HS-27A (cell line): ENCODE measurements around the gene RAPGEF2.

Experiments used
- DNase-seq: peaks from one replicate; pipeline ENCODE4 v3.0.0-alpha.2; 2012; ENCODE audit warnings: low read depth, missing footprints

RAPGEF2 gene

DNA sequence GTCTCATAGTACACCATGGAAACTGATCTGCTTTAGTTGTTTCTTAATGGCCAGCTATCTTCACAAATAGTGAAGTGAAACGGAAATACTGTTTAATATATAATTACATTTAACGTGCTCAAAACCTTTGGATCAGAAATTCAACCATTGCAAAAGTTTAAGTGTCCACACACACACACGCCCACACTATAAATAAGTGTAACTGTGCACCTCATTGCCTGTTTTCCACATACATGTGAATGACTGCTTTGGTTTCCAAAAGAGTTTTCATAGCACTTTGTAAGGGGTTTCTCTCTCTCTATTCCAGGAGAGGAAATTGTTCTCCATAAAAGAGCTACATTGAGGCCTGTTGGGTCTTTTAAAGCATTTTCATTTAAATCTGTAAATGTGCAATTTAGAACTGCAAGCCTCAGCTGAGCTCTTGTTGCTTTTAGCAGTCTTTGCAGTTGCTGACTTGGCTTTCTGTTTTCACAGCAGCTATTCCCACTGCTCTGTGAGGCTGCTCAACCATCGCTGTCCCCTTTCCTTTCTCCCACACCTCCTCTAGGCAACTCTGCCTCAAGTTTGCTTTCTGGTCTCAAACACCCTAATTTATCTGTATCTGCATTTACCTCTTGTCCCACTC lies 94.5 kb downstream of the RAPGEF2 start:
- no peak for DNase-seq

DNA sequence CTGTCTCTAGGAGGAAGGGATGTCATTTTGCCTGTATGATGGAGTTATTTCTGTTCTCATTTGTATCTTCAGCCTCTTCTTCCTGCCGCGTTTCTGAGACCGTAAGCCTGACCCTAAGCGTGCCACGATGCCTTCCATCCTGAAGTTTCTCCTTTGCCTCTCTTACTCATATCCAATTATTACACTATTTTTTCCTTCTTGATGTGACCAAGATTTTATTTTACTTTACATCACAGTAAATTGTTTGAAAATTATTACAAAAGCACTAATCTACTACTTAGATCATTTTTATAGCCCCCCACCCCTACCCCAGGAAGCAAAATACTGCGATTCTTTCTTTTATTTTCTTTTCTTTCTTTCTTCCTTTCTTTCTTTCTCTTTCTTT lies 95.0 kb downstream of the RAPGEF2 start:
- no peak for DNase-seq

- no peak for DNase-seq
These were observed 96.9 kb downstream of the RAPGEF2 start for GRCh38 chr4:159199826-159200225.

- no peak for DNase-seq
These were observed 98.3 kb downstream of the RAPGEF2 start for GRCh38 chr4:159201168-159201567.

DNA sequence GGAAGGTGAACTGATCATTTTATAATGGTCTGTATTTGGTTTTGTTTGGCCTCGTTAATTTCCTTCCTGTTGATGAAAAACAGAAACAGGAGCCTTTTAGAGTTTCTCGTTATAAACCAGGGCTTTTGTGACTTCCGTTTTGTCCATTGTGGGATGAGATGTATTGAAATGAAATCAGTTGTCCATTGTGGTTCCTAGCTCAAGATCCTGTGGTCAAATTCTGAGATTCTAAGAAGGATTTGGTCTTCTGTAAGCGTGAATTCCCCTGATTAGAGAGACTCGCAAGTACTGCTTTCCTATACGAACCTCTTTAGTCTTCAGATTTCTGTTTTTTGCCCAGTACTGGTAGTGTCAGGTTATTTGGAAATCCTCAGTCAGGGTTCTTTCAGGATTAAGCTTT lies 101.7 kb downstream of the RAPGEF2 start:
- no peak for DNase-seq

DNA sequence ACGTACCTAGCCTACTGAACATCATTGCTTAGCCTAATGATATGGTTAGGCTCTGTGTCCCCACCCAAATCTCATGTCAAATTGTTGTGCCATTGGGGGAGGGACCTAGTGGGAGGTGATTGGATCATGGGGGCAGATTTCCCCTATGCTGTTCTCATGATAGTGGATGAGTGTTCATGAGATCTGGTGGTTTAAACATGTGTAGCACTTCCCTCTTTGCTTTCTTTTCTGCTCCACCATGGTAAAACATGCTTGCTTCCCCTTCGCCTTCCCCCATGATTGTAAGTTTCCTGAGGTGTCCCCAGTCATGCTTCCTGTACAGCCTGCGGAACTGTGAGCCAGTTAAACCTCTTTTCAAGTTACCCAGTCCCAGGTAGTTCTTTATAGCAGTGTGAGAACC lies 102.6 kb downstream of the RAPGEF2 start:
- DNase-seq: no peak

- DNase-seq: no peak
These were observed 103.6 kb downstream of the RAPGEF2 start for GRCh38 chr4:159206427-159206871.

DNA sequence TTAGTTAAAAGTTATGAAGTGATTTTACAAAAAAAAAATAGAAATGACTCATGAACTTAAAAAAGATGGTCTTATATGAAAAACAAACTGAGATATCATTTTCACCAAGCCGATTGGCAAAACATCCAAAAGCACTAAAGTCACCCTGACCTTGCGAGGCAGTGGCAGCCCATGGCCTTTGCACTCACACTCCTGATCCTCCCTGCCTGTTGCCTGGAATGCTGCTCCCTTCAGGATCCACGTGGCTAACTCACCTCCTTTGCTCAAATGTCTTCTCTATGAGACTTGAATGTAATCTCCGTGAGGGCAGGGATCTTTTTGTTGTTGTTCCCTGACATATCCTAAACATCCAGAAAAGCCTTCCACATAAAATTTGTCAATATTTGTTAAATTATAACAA lies 106.4 kb downstream of the RAPGEF2 start:
- DNase-seq: no peak

GRCh38 chr4:159210975-159211374 lies 108.1 kb downstream of the RAPGEF2 start:
- no peak for DNase-seq

GRCh38 chr4:159212675-159213293 lies 109.9 kb downstream of the RAPGEF2 start:
- DNase-seq: no peak

DNA sequence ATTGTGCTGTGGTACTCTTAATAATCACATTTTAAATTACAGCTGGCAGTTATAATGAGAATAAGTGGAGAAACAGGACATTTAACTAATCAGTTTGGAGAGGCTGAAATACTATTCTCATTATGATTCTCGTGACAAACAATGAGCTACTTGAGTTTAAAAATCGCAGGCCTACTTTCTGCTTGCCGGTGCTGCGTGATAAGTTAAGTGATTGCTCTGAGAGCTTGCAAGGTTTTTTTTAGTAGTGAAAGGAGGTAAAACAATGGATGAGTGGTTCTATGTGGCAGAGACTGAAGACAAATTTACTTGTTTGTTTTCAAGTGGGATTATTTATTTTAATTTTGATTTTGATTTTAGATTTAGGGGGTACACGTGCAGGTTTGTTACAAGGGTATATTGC lies 114.0 kb downstream of the RAPGEF2 start:
- no peak for DNase-seq

DNA sequence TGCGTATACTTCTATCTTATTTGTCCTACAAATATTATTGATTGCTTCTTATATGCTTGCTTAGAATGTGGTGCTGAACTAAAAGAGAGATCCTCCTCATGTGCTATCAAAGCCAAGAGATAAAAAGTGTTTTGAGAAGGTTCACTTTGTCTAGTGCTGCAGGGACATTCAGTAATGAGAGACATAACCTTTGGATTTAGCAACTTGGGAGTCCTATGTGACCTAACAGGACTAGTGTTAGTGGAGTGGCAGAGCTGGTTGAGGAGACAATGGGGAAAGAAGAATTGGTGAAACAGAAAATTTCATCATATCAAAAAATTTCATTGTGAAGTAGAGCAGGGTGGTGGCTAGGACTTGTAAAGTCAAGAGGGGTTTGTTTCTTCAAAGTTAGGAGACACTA lies 117.0 kb downstream of the RAPGEF2 start:
- no peak for DNase-seq

GRCh38 chr4:159220353-159220752 lies 117.5 kb downstream of the RAPGEF2 start:
- no peak for DNase-seq

DNA sequence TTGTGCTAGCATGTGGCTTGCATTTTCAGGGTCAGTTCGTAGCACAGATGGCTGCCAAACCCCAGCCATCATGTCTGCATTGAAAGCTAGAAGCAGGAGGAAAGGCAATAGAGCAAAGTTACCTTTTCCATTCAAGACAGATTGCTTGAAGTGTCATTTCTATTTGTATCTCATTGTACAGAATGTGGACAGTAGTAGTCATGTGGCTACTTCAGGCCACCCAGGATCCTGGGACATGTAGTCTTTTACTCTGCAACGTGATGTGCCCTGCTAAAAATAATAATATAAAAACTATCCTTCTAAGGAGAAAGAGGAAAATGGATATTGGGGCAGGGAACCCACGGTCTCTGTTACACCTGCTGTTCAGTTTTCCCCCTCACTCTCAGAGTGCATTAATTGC lies 118.4 kb downstream of the RAPGEF2 start:
- no peak for DNase-seq

DNA sequence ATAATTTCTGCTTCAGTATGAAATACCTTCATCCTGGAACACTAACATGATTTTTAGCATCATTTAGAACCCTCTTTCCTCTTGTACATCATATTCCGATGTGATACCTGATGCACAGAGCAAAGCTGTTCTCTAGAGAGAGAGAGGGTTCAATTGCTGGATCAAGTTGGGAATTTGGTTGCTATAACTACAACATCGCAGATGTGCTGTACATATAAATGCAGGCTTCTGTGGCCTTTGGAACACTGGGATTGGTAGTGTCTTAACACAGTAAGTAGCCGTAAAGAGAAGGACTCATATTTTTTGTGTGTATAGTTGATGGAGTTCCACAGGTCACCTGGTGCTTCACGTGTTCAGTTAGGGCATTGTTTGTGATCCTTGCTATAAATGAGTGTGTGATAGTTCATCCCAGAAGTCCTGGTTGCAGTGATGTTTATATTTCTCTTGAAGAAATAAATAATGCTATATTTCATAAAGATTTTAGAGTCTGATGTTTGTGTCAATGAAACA lies 119.2 kb downstream of the RAPGEF2 start:
- no peak for DNase-seq

GRCh38 chr4:159224408-159224807 lies 121.5 kb downstream of the RAPGEF2 start:
- no peak for DNase-seq

GRCh38 chr4:159227378-159227777 lies 124.5 kb downstream of the RAPGEF2 start:
- DNase-seq: no peak

DNA sequence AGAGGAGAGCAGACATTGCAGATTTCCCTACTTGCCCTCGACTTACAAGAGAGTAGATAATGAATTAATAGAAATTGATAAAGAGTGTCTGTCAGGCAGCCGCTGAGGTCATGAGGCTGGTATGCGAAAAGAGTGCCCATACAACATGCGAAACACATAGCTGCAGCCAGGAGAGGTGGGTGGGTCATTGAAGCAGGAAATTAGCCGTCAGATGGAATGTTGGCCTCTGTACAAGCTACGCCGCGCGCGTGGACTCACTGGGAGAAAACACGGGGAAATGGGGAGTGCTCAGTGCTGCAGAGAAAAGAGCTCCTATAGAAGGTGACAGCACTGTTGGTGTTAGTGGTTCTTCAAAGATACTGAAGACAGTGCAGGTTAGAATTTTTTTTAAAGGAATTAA lies 125.1 kb downstream of the RAPGEF2 start:
- DNase-seq: peak; percentile 29

DNA sequence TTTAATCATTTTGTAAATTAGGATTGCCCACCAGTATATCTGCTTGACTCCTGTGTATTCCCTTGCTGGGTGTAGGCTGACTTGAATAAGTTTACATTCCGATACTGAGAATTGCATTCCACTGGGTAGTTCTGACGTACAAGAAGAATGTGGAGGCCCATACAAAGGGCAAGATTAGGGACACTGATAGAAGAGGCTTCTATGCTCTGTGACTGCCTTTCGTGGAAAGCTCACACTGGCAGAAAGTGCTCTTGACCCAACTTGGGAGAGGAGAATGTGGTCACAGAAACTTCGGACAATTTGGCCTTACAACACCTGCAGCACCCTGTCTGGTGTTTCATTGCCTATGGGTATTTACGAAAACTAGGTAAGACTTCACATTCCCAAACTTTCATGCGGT lies 126.3 kb downstream of the RAPGEF2 start:
- DNase-seq: peak; percentile 62

GRCh38 chr4:159232465-159233106 lies 129.7 kb downstream of the RAPGEF2 start:
- DNase-seq: no peak

DNA sequence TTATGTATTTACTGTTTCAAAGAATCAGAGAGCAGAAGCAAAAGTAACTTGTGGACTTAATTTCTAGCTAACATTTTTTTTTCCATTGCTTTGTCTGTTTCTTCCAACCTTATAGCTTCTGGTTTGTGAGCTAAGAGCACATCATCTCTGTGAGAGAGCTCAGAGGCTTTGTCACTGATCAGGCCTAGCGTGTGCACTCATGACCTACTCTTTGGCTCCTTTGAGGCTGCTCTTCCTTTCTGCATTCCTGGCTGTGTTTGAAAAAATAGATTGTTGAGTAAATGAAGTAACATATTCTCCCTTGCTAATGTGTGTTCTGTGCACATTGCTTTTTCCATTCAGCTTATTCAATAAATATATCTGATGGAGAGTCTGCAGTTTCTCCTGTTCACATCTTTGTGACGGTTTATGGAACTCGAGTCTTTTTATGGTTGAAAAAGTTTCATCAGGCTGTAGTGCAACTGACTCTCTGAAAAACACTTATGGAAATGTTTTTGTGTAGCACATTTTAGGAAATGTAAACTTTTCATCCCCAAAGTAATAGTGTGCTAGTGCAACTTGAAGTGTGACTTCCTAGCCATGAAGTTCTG lies 133.0 kb downstream of the RAPGEF2 start:
- no peak for DNase-seq

- no peak for DNase-seq
These were observed 135.1 kb downstream of the RAPGEF2 start for GRCh38 chr4:159237975-159238374.

- DNase-seq: no peak
These were observed 135.8 kb downstream of the RAPGEF2 start for GRCh38 chr4:159238631-159239030.
